HFF-Myc (cell line): Measurements from ENCODE around the gene OGG1.

ENCODE experiments used
- DNase-seq: peaks from one replicate; pipeline ENCODE4 v3.0.0-alpha.2; 2011; ENCODE audit warnings: low read depth; ENCODE audit errors: extremely low read depth
- H3K4me3 ChIP-seq: replicated peaks from 2 replicates; pipeline ENCODE4 v1.5.1; 2011; ENCODE audit warnings: low read depth, mild to moderate bottlenecking, control low read depth, low read length
- CTCF ChIP-seq: IDR thresholded peaks from 2 replicates; pipeline ENCODE4 v1.5.1; 2012; ENCODE audit warnings: mild to moderate bottlenecking, low read depth, low read length, control low read depth; ENCODE audit errors: missing control alignments

Gene OGG1

GRCh38 chr3:9704347-9705322 lies 45.1 kb upstream of the OGG1 start:
- no peak for TF ChIP-seq CTCF
- 0 out of 2 replicates have a peak overlapping the region, but pooled peaks have one; percentile 9 for H3K4me3 ChIP-seq
- no peak for DNase-seq

GRCh38 chr3:9710174-9710739 lies 39.5 kb upstream of the OGG1 start:
- no peak for DNase-seq
- no peak overlapping the region for H3K4me3 ChIP-seq
- no peak for TF ChIP-seq CTCF

- no peak for TF ChIP-seq CTCF
- no peak overlapping the region for H3K4me3 ChIP-seq
- DNase-seq, result no peak
Measured at GRCh38 chr3:9712415-9712814, 37.3 kb upstream of the OGG1 start.

- DNase-seq, result no peak
- H3K4me3 ChIP-seq, result no peak overlapping the region
- TF ChIP-seq CTCF, result no peak
Measured at GRCh38 chr3:9713142-9713541, 36.6 kb upstream of the OGG1 start.

GRCh38 chr3:9715136-9715535 lies 34.6 kb upstream of the OGG1 start:
- H3K4me3 ChIP-seq, result no peak overlapping the region
- no peak for TF ChIP-seq CTCF
- DNase-seq, result no peak

- H3K4me3 ChIP-seq, result no peak overlapping the region
- TF ChIP-seq CTCF, result peak; percentile 97
- peak; percentile 78 for DNase-seq
Measured at GRCh38 chr3:9715764-9716437, 33.9 kb upstream of the OGG1 start.
